ENCODE data around the gene NAB1. TPM values are rescaled to one million over a fixed set of nuclear protein-coding genes. Genes with fewer than 3 reads are reported as not detected.
"Not testable (repeated sequence)": the region's sequence is repeated elsewhere in the genome, so short reads cannot be mapped to it uniquely, and the experiment has no call there.

NAB1 gene
- total and polyA plus RNA-seq, 3 experiments from 2014 or later: 3.9 to 35.1 (median 29.8) TPM

DNA sequence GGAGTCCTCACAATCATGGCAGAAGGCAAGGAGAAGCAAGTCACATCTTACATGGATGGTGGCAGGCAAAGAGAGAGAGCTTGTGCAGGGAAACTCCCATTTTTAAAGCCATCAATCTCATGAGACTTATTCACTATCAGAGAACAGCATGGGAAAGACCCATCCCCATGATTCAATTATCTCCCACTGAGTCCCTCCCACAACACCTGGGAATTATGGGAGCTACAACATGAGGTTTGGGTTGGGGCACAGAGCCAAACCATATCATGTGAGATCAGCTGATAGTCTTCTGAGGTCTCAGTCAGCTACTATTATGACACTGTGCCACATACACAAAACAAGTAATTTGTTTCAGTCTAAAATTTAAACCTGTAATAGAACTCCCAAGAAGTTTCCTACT lies 59.8 kb downstream of the NAB1 start:
- H3K4me3 ChIP-seq (ENCODE audit: low read length); H3K4me3 Mint-ChIP-seq; H3K9me3 Mint-ChIP-seq; H3K36me3 Mint-ChIP-seq; CTCF ChIA-PET; H3K27ac Mint-ChIP-seq; H3K27me3 Mint-ChIP-seq; POLR2A ChIA-PET; H3K4me1 ChIP-seq (ENCODE audit: insufficient read depth, low read length); DNase-seq; H3K27me3 ChIP-seq (ENCODE audit: insufficient read depth, low read length, poor library complexity, severe bottlenecking); H3K4me1 Mint-ChIP-seq; H3K36me3 ChIP-seq (ENCODE audit: insufficient read depth, low read length); H3K9me3 ChIP-seq (ENCODE audit: low read length); H3K27ac ChIP-seq (ENCODE audit: low read depth, low read length): not testable (repeated sequence)

DNA sequence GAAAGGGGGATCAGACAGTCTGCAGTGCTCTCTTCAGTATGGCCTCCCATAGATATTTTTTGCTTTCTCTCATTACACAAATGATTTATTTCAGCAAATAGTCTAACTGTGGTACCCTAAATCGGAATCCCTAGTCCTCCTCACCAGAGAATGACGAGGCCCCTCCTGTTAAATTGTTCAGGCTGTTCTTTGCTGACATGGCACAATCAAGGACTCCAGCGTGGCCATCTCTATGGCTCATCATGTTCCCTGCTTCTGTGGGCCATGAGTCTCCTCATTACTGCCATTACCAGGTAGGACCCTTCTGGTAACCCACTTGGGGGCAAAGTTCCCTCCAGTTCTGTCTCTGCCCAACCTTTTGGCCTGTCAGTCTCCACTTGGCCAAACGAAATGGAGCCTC lies 62.2 kb downstream of the NAB1 start:
- CTCF ChIA-PET: no interaction called here
- DNase-seq: no peak

GRCh38 chr2:190713471-190713870 lies 64.6 kb downstream of the NAB1 start:
- H3K27me3 ChIP-seq (ENCODE audit: insufficient read depth, low read length, poor library complexity, severe bottlenecking): no peaks in the 10 kb centered on the region
- Mint-ChIP-seq H3K36me3 (peaks cover 0 to 7% (median under 1%) of the 10 kb centered on the region in 3 donors), H3K4me3 (no peak overlapping the region), H3K9me3 (peaks cover 0 to under 1% (median 0%) of the 10 kb centered on the region in 5 donors), H3K27me3 (peaks cover 0 to 6% of the 10 kb centered on the region in 2 donors), H3K27ac (no peak overlapping the region), H3K4me1 (peaks cover 4 to 17% (median 4%) of the 10 kb centered on the region in 3 donors)
- ChIA-PET POLR2A (no interaction called here), CTCF (no interaction called here)
- no peaks in the 10 kb centered on the region for H3K9me3 ChIP-seq (ENCODE audit: low read length)
- H3K4me3 ChIP-seq (ENCODE audit: low read length): no peak overlapping the region
- no peak for DNase-seq
- no peaks in the 10 kb centered on the region for H3K4me1 ChIP-seq (ENCODE audit: insufficient read depth, low read length)
- no peak overlapping the region for H3K27ac ChIP-seq (ENCODE audit: low read depth, low read length)
- H3K36me3 ChIP-seq (ENCODE audit: insufficient read depth, low read length): no peaks in the 10 kb centered on the region

More for the DNA sequence above, 62.2 kb downstream of the NAB1 start:
- H3K27ac ChIP-seq (ENCODE audit: low read depth, low read length): no peak overlapping the region
- peaks cover 0 to 9% (median 2%) of the 10 kb centered on the region in 3 donors for H3K36me3 Mint-ChIP-seq
- H3K4me3 ChIP-seq (ENCODE audit: low read length): no peak overlapping the region
- no peak overlapping the region for H3K4me3 Mint-ChIP-seq
- no peaks in the 10 kb centered on the region for H3K9me3 ChIP-seq (ENCODE audit: low read length)
- no peaks in the 10 kb centered on the region for H3K36me3 ChIP-seq (ENCODE audit: insufficient read depth, low read length)
- POLR2A ChIA-PET: no interaction called here
- H3K27me3 ChIP-seq (ENCODE audit: insufficient read depth, low read length, poor library complexity, severe bottlenecking): no peaks in the 10 kb centered on the region
- peaks cover 0 to 3% (median 0%) of the 10 kb centered on the region in 5 donors for H3K9me3 Mint-ChIP-seq
- no peaks in the 10 kb centered on the region for H3K4me1 ChIP-seq (ENCODE audit: insufficient read depth, low read length)
- no peak overlapping the region for H3K27ac Mint-ChIP-seq
- H3K27me3 Mint-ChIP-seq: peaks cover 0 to 5% of the 10 kb centered on the region in 2 donors
- peaks cover 0 to 6% (median 0%) of the 10 kb centered on the region in 3 donors for H3K4me1 Mint-ChIP-seq

DNA sequence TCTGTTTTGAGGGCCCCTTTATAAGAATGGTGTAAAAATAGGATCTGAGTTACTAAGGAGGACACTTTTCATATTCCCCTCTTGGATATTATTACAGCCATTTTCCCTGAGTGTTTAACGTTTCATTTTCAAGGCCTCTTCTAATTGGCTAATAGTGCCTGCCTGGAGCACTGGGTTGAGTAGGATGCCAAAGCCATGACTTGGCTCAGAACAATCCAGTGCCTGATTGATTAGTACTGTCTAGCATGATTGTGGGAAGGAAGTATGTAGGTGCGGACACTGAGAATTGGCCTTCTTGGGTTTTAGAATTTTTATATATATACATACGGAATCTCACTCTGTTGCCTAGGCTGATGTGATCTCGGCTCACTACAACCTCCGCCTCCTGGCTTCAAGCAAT lies 66.1 kb downstream of the NAB1 start:
- Histone ChIP-seq H3K4me1 (ENCODE audit: insufficient read depth, low read length) (no peaks in the 10 kb centered on the region), H3K27me3 (ENCODE audit: insufficient read depth, low read length, poor library complexity, severe bottlenecking) (no peaks in the 10 kb centered on the region), H3K4me3 (ENCODE audit: low read length) (no peak overlapping the region), H3K36me3 (ENCODE audit: insufficient read depth, low read length) (no peaks in the 10 kb centered on the region), H3K9me3 (ENCODE audit: low read length) (no peaks in the 10 kb centered on the region), H3K27ac (ENCODE audit: low read depth, low read length) (no peak overlapping the region)
- Mint-ChIP-seq H3K4me1 (peaks cover 7 to 21% (median 11%) of the 10 kb centered on the region in 3 donors), H3K9me3 (no peaks in the 10 kb centered on the region), H3K27ac (no peak overlapping the region), H3K36me3 (peaks cover 0 to 3% (median 0%) of the 10 kb centered on the region in 3 donors), H3K4me3 (no peak overlapping the region), H3K27me3 (peaks cover 3 to 6% of the 10 kb centered on the region in 2 donors)
- ChIA-PET POLR2A (no interaction called here), CTCF (no interaction called here)
- no peak for DNase-seq

GRCh38 chr2:190716176-190716807 lies 67.4 kb downstream of the NAB1 start:
- H3K4me1 ChIP-seq (ENCODE audit: insufficient read depth, low read length): no peaks in the 10 kb centered on the region
- ChIA-PET CTCF (no interaction called here), POLR2A (no interaction called here)
- H3K36me3 ChIP-seq (ENCODE audit: insufficient read depth, low read length): no peaks in the 10 kb centered on the region
- no peak for DNase-seq
- Mint-ChIP-seq H3K9me3 (no peaks in the 10 kb centered on the region), H3K27me3 (peaks cover 3 to 5% of the 10 kb centered on the region in 2 donors), H3K36me3 (no peaks in the 10 kb centered on the region), H3K27ac (peak overlapping the region in 2 of 8 donors; percentile 8 to 22), H3K4me1 (peaks cover 7 to 21% (median 11%) of the 10 kb centered on the region in 3 donors), H3K4me3 (no peak overlapping the region)
- H3K9me3 ChIP-seq (ENCODE audit: low read length): no peaks in the 10 kb centered on the region
- no peaks in the 10 kb centered on the region for H3K27me3 ChIP-seq (ENCODE audit: insufficient read depth, low read length, poor library complexity, severe bottlenecking)
- H3K4me3 ChIP-seq (ENCODE audit: low read length): no peak overlapping the region
- H3K27ac ChIP-seq (ENCODE audit: low read depth, low read length): no peak overlapping the region

GRCh38 chr2:190717306-190717705 lies 68.4 kb downstream of the NAB1 start:
- H3K4me1 Mint-ChIP-seq: peaks cover 11 to 31% (median 19%) of the 10 kb centered on the region in 3 donors
- no peaks in the 10 kb centered on the region for H3K9me3 ChIP-seq (ENCODE audit: low read length)
- no peak overlapping the region for H3K4me3 ChIP-seq (ENCODE audit: low read length)
- H3K27me3 Mint-ChIP-seq: peaks cover 3 to 5% of the 10 kb centered on the region in 2 donors
- no peaks in the 10 kb centered on the region for H3K9me3 Mint-ChIP-seq
- no peaks in the 10 kb centered on the region for H3K4me1 ChIP-seq (ENCODE audit: insufficient read depth, low read length)
- no peak overlapping the region for H3K27ac Mint-ChIP-seq
- H3K36me3 ChIP-seq (ENCODE audit: insufficient read depth, low read length): no peaks in the 10 kb centered on the region
- no peak overlapping the region for H3K4me3 Mint-ChIP-seq
- no peak overlapping the region for H3K27ac ChIP-seq (ENCODE audit: low read depth, low read length)
- POLR2A ChIA-PET: no interaction called here
- CTCF ChIA-PET: interaction anchor here (1.4 kb wide), 1 partner anchor 37 kb away, joined by 3 read pairs; no protein-coding TSS in a partner anchor
- no peaks in the 10 kb centered on the region for H3K27me3 ChIP-seq (ENCODE audit: insufficient read depth, low read length, poor library complexity, severe bottlenecking)
- no peak for DNase-seq
- H3K36me3 Mint-ChIP-seq: no peaks in the 10 kb centered on the region

- Mint-ChIP-seq H3K4me3 (peak overlapping the region in 3 of 7 donors; percentile 11 to 51 (median 39)), H3K27me3 (peaks cover 3 to 5% of the 10 kb centered on the region in 2 donors), H3K9me3 (no peaks in the 10 kb centered on the region), H3K4me1 (peaks cover 14 to 38% (median 26%) of the 10 kb centered on the region in 3 donors), H3K27ac (peak overlapping the region in 1 of 8 donors; percentile 20), H3K36me3 (no peaks in the 10 kb centered on the region)
- Histone ChIP-seq H3K27ac (ENCODE audit: low read depth, low read length) (no peak overlapping the region), H3K27me3 (ENCODE audit: insufficient read depth, low read length, poor library complexity, severe bottlenecking) (no peaks in the 10 kb centered on the region), H3K4me3 (ENCODE audit: low read length) (no peak overlapping the region), H3K9me3 (ENCODE audit: low read length) (no peaks in the 10 kb centered on the region), H3K4me1 (ENCODE audit: insufficient read depth, low read length) (no peaks in the 10 kb centered on the region), H3K36me3 (ENCODE audit: insufficient read depth, low read length) (no peaks in the 10 kb centered on the region)
- CTCF ChIA-PET: interaction anchor here (1.4 kb wide), 1 partner anchor 38 kb away, joined by 3 read pairs; no protein-coding TSS in a partner anchor
- no peak for DNase-seq
- POLR2A ChIA-PET: no interaction called here
Observed at GRCh38 chr2:190717764-190718651, 69.1 kb downstream of the NAB1 start.
